Transverse colon (tissue), 4 donors: ENCODE data around the gene G3BP2. TPM values are rescaled to one million over a fixed set of nuclear protein-coding genes. Genes with fewer than 3 reads are reported as not detected.

Source experiments
- DNase-seq: peaks from one replicate; pipeline ENCODE4 v3.0.0-alpha.2; 2019
- H3K27ac ChIP-seq, 4 donors: fragments of 200-600 bp; sonication (generic); 2 replicates each; pipeline ENCODE4 v1.5.1; 2016 to 2018; ENCODE audit warnings: inconsistent platforms in 4 of 4
- H3K27me3 ChIP-seq: fragments of 200-600 bp; sonication (generic); 2 replicates; pipeline ENCODE4 v1.5.1; 2017; ENCODE audit warnings: inconsistent platforms
- H3K36me3 ChIP-seq, 4 donors: fragments of 200-600 bp; sonication (generic); 2 replicates each; pipeline ENCODE4 v1.5.1; 2017 to 2019; ENCODE audit warnings: inconsistent platforms in 4 of 4
- H3K4me1 ChIP-seq, 4 donors: fragments of 200-600 bp; sonication (generic); 2 replicates each; pipeline ENCODE4 v1.5.1; 2017 to 2020; ENCODE audit warnings: inconsistent platforms in 4 of 4
- H3K4me3 ChIP-seq, 4 donors: fragments of 200-600 bp; sonication (generic); 1 replicate in 1 of 4; 2 replicates in 3 of 4; pipeline versions ENCODE4 v1.5.1 to v1.6.1; 2017 to 2019; ENCODE audit warnings: inconsistent platforms in 4 of 4
- H3K9me3 ChIP-seq, 2 donors: fragments of 200-600 bp; sonication (generic); 2 replicates each; pipeline ENCODE4 v1.5.1; 2017 to 2019; ENCODE audit warnings: inconsistent platforms in 2 of 2
- CTCF ChIP-seq, 5 experiments: fragments of 200-600 bp in 3 of 5; fragments of 450-650 bp in 2 of 5; sonication (generic) in 3 of 5; IDR thresholded peaks; 1 replicate in 2 of 5; 2 replicates in 3 of 5; pipeline ENCODE4 v1.5.1; 2016 to 2017; ENCODE audit warnings: antibody characterized with exemption in 5 of 5, inconsistent platforms in 3 of 5, mild to moderate bottlenecking in 2 of 5, moderate library complexity in 1 of 5
- EP300 ChIP-seq: sonication (generic); formaldehyde crosslinking; IDR thresholded peaks from one replicate; pipeline ENCODE4 v1.6.1; 2017; ENCODE audit warnings: antibody characterized with exemption, low read depth
- POLR2A ChIP-seq: fragments of 450-650 bp; IDR thresholded peaks from one replicate; pipeline ENCODE4 v1.6.1; 2016; ENCODE audit warnings: antibody characterized with exemption, mild to moderate bottlenecking, moderate library complexity
- POLR2AphosphoS5 ChIP-seq, 3 donors: sonication (generic); formaldehyde crosslinking; IDR thresholded peaks; one replicate each; pipeline ENCODE4 v1.6.1; 2016; ENCODE audit warnings: antibody characterized with exemption in 3 of 3
- WGBS, 2 donors: methylation state at CpG; one replicate each; pipeline ENCODE4 v1.1.5; 2018; ENCODE audit warnings: low coverage in 1 of 2; 5-methylcytosine and 5-hydroxymethylcytosine counted together
- in situ Hi-C, 4 donors: fragments of 200-750 bp; cut with MboI; loops; one replicate each; pipeline versions ENCODE4 v1.15.0 to v1.15.1; 2017; ENCODE audit warnings: low sequenced_read_pairs in 3 of 4, low pct_ligation_motif_present in 1 of 4, low pct_unique_long_range_greater_than_20kb in 1 of 4
- intact Hi-C: fragments of 100-400 bp; cut with DNase I; formaldehyde crosslinking; loops from one replicate; pipeline ENCODE4 v1.15.1; 2023; ENCODE audit warnings: low total_unique reads
- total RNA-seq, 4 donors: library from RNA; depleted of rRNA; stranded (reverse); fragments of >200 nt; gene quantifications; one replicate each; pipeline ENCODE4 v1.1.0, GENCODE V29; 2016

The G3BP2 gene
- total RNA-seq, 4 donors from 2014 or later = 50.7 to 110 (median 88.0) TPM

GRCh38 chr4:75658876-75659275, 14.3 kb downstream of the G3BP2 start:
- WGBS, 2 donors = 47 to 79% methylated on average over 4 of the region's 4 CpGs
- in situ Hi-C loops (loop anchor here in 1 of 4 donors (10.0 kb wide), 1 partner anchor 66 kb away; the partner anchor contains the start of gene USO1), intact Hi-C loops (no loop called here)
- no peak for DNase-seq
- Histone ChIP-seq H3K27me3 (no peaks in the 10 kb centered on the region), H3K36me3 (peaks cover 0 to 34% (median 10%) of the 10 kb centered on the region in 4 donors), H3K27ac (no peak overlapping the region), H3K4me3 (no peak overlapping the region), H3K4me1 (peaks cover 0 to 17% (median 3%) of the 10 kb centered on the region in 4 donors), H3K9me3 (no peaks in the 10 kb centered on the region)
- TF ChIP-seq POLR2A (no peak), EP300 (no peak), POLR2AphosphoS5 (IDR thresholded peaks at IDR 0.05) (no peak), CTCF (IDR thresholded peaks at IDR 0.05) (no peak)

GRCh38 chr4:75655562-75655961, 17.6 kb downstream of the G3BP2 start:
- no peak for TF ChIP-seq POLR2AphosphoS5 (IDR thresholded peaks at IDR 0.05)
- no peak for TF ChIP-seq CTCF (IDR thresholded peaks at IDR 0.05)
- TF ChIP-seq POLR2A = no peak
- TF ChIP-seq EP300 = no peak
- 67 to 84% methylated on average over 2 of the region's 2 CpGs for WGBS, 2 donors
- in situ Hi-C loops = loop anchor here in 1 of 4 donors (10.0 kb wide), 1 partner anchor 69 kb away; the partner anchor contains the start of gene USO1
- no peak overlapping the region for H3K4me3 ChIP-seq
- H3K9me3 ChIP-seq = no peaks in the 10 kb centered on the region
- no peaks in the 10 kb centered on the region for H3K27me3 ChIP-seq
- peaks cover 0 to 14% (median 3%) of the 10 kb centered on the region in 4 donors for H3K4me1 ChIP-seq
- intact Hi-C loops = no loop called here
- H3K27ac ChIP-seq = no peak overlapping the region
- no peak for DNase-seq
- peaks cover 0 to 53% (median 16%) of the 10 kb centered on the region in 4 donors for H3K36me3 ChIP-seq

DNA sequence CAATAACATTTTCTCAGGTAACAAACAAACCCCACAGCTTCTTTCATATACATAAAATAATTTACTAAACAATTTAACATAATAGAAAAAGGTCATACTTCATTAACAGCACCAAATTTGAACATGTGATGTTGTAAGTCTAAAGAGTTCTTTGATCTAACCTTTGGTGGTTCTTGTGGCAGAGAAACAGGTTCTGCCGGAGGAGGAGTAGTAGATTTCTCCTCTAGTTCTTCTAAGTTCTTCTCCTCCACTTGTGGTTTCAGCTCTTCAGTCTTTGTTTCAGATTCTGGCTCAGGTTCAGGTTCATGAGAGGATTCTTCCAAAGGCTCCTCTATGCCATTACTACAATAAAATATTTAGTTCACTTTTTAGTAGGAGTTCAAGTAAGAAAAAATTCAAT, 18.3 kb downstream of the G3BP2 start:
- DNase-seq = no peak
- H3K4me1 ChIP-seq = peaks cover 0 to 9% (median 3%) of the 10 kb centered on the region in 4 donors
- in situ Hi-C loops = loop anchor here in 1 of 4 donors (10.0 kb wide), 1 partner anchor 70 kb away; the partner anchor contains the start of gene USO1
- H3K27me3 ChIP-seq = no peaks in the 10 kb centered on the region
- TF ChIP-seq POLR2A = no peak
- no peak for TF ChIP-seq CTCF (IDR thresholded peaks at IDR 0.05)
- TF ChIP-seq EP300 = no peak
- TF ChIP-seq POLR2AphosphoS5 (IDR thresholded peaks at IDR 0.05) = no peak
- intact Hi-C loops = no loop called here
- 87 to 100% methylated on average over 1 of the region's 1 CpG for whole genome bisulfite sequencing, 2 donors
- peaks cover 0 to 56% (median 16%) of the 10 kb centered on the region in 4 donors for H3K36me3 ChIP-seq
- no peaks in the 10 kb centered on the region for H3K9me3 ChIP-seq
- no peak overlapping the region for H3K27ac ChIP-seq
- H3K4me3 ChIP-seq = no peak overlapping the region

- intact Hi-C loops = no loop called here
- Histone ChIP-seq H3K4me1 (peaks cover 0 to 2% (median 0%) of the 10 kb centered on the region in 4 donors), H3K36me3 (peaks cover 0 to 56% (median 17%) of the 10 kb centered on the region in 4 donors), H3K27me3 (no peaks in the 10 kb centered on the region), H3K9me3 (no peaks in the 10 kb centered on the region), H3K27ac (no peak overlapping the region), H3K4me3 (no peak overlapping the region)
- DNase-seq = no peak
- 71 to 94% methylated on average over 2 of the region's 2 CpGs for WGBS, 2 donors
- in situ Hi-C loops = loop anchor here in 1 of 4 donors (10.0 kb wide), 1 partner anchor 71 kb away; the partner anchor contains the start of gene USO1
- TF ChIP-seq CTCF (IDR thresholded peaks at IDR 0.05) (peak; percentile 36 to 66 (median 52)), EP300 (no peak)
Measured at GRCh38 chr4:75653845-75654503, 19.2 kb downstream of the G3BP2 start.
